Stimulated activated CD4-positive, alpha-beta T cell treated with anti-CD3 and anti-CD28 coated beads, Interleukin-1b, Interleukin-23, amount 100 ng/mL, for 1 hour (primary cell): ENCODE data around the gene COQ10A.
"Not testable (repeated sequence)": the region's sequence is repeated elsewhere in the genome, so short reads cannot be mapped to it uniquely, and the experiment has no call there.

Experiments
- DNase-seq, 2 donors: peaks; one replicate each; pipeline ENCODE4 v3.0.0-alpha.2; 2020; ENCODE audit warnings: low read depth in 2 of 2

COQ10A gene

GRCh38 chr12:56278905-56279304 lies 12.2 kb downstream of the COQ10A start:
- DNase-seq: no peak

GRCh38 chr12:56280849-56281248 lies 14.1 kb downstream of the COQ10A start:
- no peak for DNase-seq

GRCh38 chr12:56282030-56282429 lies 15.3 kb downstream of the COQ10A start:
- DNase-seq: no peak

GRCh38 chr12:56282579-56282978 lies 15.8 kb downstream of the COQ10A start:
- DNase-seq: no peak

- not testable (repeated sequence) for DNase-seq
Measured at GRCh38 chr12:56284263-56284662, 17.5 kb downstream of the COQ10A start.

GRCh38 chr12:56286044-56286830 lies 19.5 kb downstream of the COQ10A start:
- DNase-seq: no peak

- DNase-seq: no peak
Measured at GRCh38 chr12:56288705-56289387, 22.1 kb downstream of the COQ10A start.

- no peak for DNase-seq
Measured at GRCh38 chr12:56293795-56294194, 27.1 kb downstream of the COQ10A start.

- no peak for DNase-seq
Measured at GRCh38 chr12:56296295-56296694, 29.6 kb downstream of the COQ10A start.

GRCh38 chr12:56297400-56297799 lies 30.7 kb downstream of the COQ10A start:
- no peak for DNase-seq

- no peak for DNase-seq
Measured at GRCh38 chr12:56298828-56299227, 32.1 kb downstream of the COQ10A start.

GRCh38 chr12:56299308-56299852 lies 32.6 kb downstream of the COQ10A start:
- DNase-seq: no peak

- DNase-seq: peak; percentile 95 to 97
Measured at GRCh38 chr12:56299853-56300643, 33.3 kb downstream of the COQ10A start, which contains the start of gene CS. Gene CS, minus strand, starts transcription at chr12:56300330. Its CDS starts 129 bp downstream, at chr12:56300201.

- no peak for DNase-seq
Measured at GRCh38 chr12:56300644-56301464, 34.1 kb downstream of the COQ10A start.

- DNase-seq: no peak
Measured at GRCh38 chr12:56304276-56304675, 37.5 kb downstream of the COQ10A start.

GRCh38 chr12:56304872-56305590 lies 38.3 kb downstream of the COQ10A start:
- no peak for DNase-seq

- DNase-seq: no peak
Measured at GRCh38 chr12:56307221-56307965, 40.7 kb downstream of the COQ10A start.

GRCh38 chr12:56308714-56309113 lies 42.0 kb downstream of the COQ10A start:
- DNase-seq: no peak

- DNase-seq: no peak
Measured at GRCh38 chr12:56311003-56311402, 44.3 kb downstream of the COQ10A start.

GRCh38 chr12:56315249-56315621 lies 48.5 kb downstream of the COQ10A start:
- DNase-seq: no peak
